ENCODE data around the gene FRMD1. TPM values are rescaled to one million over a fixed set of nuclear protein-coding genes. Genes with fewer than 3 reads are reported as not detected.

Gene FRMD1
- total RNA-seq, 1 experiment from 2014 or later = not detected

DNA sequence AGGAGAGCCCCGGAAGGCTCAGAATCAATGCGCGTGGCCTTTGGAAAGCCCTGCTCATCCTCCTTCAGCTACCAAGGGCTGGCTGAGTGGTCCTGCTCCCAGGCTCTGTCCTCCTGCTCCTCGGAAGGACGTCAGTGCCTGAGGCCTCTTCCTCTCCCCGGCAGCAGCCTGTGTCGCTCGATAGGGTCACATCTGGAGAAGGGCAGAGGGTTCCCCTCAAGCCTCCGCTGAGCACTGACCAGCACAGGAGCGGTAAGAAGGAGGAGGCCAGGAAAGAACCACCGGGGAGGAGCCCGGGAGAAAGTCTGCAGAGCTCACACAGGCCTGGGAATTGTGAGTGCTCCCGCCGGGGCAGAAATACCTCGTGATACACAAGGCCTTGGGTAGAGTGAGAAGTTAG is 60.3 kb downstream of the FRMD1 start:
- Histone ChIP-seq H3K27ac (no peak overlapping the region), H3K9me2 (ENCODE audit: insufficient read depth) (no peaks in the 10 kb centered on the region), H3K36me3 (ENCODE audit: low read depth) (no peaks in the 10 kb centered on the region), H3K9me3 (ENCODE audit: insufficient read depth, low read depth) (0 out of 2 replicates have a peak, but pooled peaks cover 4% of the 10 kb centered on the region), H3K27me3 (ENCODE audit: insufficient read depth, low read depth) (peaks cover 61% of the 10 kb centered on the region), H3K4me2 (no peak overlapping the region), H3F3A (ENCODE audit: insufficient read depth, low read depth) (no peaks in the 10 kb centered on the region), H4K20me1 (ENCODE audit: insufficient read depth) (no peaks in the 10 kb centered on the region), H3K4me3 (no peak overlapping the region), H3K4me1 (replicated peaks; ENCODE audit: insufficient read depth) (peaks cover 4% of the 10 kb centered on the region; the same call in 1 of the 2 replicates), H2AFZ (no peak overlapping the region), H3K79me2 (ENCODE audit: low read depth) (no peaks in the 10 kb centered on the region)
- CTCF ChIA-PET = no interaction called here
- no peak for DNase-seq
- intact Hi-C loops (cut with micrococcal nuclease; ENCODE audit: unreplicated experiment) = no loop called here
- no peak for TF ChIP-seq EZH2 (IDR thresholded peaks at IDR 0.05; ENCODE audit: low read depth)
- TF ChIP-seq, protein P1, sequence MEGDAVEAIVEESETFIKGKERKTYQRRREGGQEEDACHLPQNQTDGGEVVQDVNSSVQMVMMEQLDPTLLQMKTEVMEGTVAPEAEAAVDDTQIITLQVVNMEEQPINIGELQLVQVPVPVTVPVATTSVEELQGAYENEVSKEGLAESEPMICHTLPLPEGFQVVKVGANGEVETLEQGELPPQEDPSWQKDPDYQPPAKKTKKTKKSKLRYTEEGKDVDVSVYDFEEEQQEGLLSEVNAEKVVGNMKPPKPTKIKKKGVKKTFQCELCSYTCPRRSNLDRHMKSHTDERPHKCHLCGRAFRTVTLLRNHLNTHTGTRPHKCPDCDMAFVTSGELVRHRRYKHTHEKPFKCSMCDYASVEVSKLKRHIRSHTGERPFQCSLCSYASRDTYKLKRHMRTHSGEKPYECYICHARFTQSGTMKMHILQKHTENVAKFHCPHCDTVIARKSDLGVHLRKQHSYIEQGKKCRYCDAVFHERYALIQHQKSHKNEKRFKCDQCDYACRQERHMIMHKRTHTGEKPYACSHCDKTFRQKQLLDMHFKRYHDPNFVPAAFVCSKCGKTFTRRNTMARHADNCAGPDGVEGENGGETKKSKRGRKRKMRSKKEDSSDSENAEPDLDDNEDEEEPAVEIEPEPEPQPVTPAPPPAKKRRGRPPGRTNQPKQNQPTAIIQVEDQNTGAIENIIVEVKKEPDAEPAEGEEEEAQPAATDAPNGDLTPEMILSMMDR (conservative IDR thresholded peaks at IDR 0.05) = no peak
- POLR2A ChIA-PET (ENCODE audit: unreplicated experiment) = no interaction called here
- BruUV-seq (replicated peaks) = no TSS peak

DNA sequence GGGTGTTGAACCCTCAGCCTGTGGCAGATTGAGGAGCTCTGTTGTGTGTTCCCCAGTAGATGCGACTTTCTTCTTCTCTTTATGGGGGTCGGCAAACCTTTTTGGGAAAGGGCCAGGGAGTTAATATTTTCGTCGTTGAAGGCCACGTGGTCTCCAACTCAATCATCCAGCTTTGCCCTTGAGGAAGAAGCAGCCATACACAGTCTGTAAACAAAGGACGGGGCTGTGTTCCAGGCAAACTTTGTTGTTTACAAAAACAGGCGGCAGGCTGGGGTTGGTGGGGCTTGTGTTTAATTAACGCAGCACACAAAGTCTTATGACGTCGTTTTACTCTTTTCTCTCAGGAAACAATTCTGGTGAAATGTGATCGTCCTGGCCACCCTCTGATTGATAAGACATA is 61.4 kb downstream of the FRMD1 start:
- H3K27me3 ChIP-seq (ENCODE audit: insufficient read depth, low read depth) = peaks cover 61% of the 10 kb centered on the region
- H3K4me2 ChIP-seq = no peak overlapping the region
- no peaks in the 10 kb centered on the region for H3K4me1 ChIP-seq (replicated peaks; ENCODE audit: insufficient read depth)
- no peak overlapping the region for H3K4me3 ChIP-seq
- H4K20me1 ChIP-seq (ENCODE audit: insufficient read depth) = no peaks in the 10 kb centered on the region
- TF ChIP-seq, protein P1 (conservative IDR thresholded peaks at IDR 0.05) = no peak
- TF ChIP-seq EZH2 (IDR thresholded peaks at IDR 0.05; ENCODE audit: low read depth) = no peak
- BruUV-seq (replicated peaks) = no TSS peak
- intact Hi-C loops (cut with micrococcal nuclease; ENCODE audit: unreplicated experiment) = no loop called here
- H3K27ac ChIP-seq = no peak overlapping the region
- DNase-seq = no peak
- no peak overlapping the region for H2AFZ ChIP-seq
- no peaks in the 10 kb centered on the region for H3K9me2 ChIP-seq (ENCODE audit: insufficient read depth)
- H3F3A ChIP-seq (ENCODE audit: insufficient read depth, low read depth) = no peaks in the 10 kb centered on the region
- 0 out of 2 replicates have a peak, but pooled peaks cover 4% of the 10 kb centered on the region for H3K9me3 ChIP-seq (ENCODE audit: insufficient read depth, low read depth)
- no peaks in the 10 kb centered on the region for H3K79me2 ChIP-seq (ENCODE audit: low read depth)
- ChIA-PET CTCF (no interaction called here), POLR2A (ENCODE audit: unreplicated experiment) (no interaction called here)
- H3K36me3 ChIP-seq (ENCODE audit: low read depth) = no peaks in the 10 kb centered on the region

DNA sequence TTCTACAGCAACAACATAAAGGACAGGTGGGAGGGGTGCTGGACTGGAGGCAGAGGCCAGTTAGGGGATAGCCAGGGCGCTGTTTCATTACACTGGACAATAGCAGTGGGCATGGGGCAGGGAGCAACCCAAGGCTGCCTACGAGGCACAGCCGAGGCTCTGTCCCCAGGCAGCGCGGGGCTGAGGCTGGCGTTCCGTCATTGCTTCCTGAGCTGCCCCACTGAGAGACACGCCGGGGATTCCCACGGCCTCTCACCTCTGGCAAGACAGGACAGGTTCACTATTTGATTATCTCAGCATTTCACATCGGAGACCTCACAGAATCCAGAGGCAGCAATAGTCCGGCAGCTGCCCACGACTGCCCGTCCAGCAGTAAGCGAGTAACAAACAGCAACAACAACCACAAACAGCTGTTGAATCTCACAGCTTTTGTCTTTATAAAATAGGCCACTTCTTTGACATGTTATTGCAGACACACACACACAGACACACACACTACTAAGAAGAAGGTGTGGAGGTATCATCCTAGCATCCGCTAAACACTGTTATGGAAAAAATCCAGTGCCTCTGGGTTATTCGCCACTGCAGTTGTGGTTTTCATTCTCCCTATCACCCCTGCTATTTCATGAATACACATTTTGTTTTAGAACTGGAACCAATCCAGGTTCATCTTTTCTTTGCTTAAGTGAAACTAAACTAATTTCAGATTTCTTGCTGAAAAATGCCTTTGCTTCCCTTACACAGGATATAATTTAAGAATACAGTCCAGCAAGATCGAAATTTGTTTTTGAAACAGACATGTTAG is 62.1 kb downstream of the FRMD1 start:
- POLR2A ChIA-PET (ENCODE audit: unreplicated experiment) = no interaction called here
- no peaks in the 10 kb centered on the region for H3K36me3 ChIP-seq (ENCODE audit: low read depth)
- H3K4me2 ChIP-seq = no peak overlapping the region
- no peak overlapping the region for H2AFZ ChIP-seq
- H3K9me3 ChIP-seq (ENCODE audit: insufficient read depth, low read depth) = peaks cover 9% of the 10 kb centered on the region; the same call in 1 of the 2 replicates
- CTCF ChIA-PET = no interaction called here
- no TSS peak for BruUV-seq (replicated peaks)
- no peaks in the 10 kb centered on the region for H3K9me2 ChIP-seq (ENCODE audit: insufficient read depth)
- H3K4me3 ChIP-seq = no peak overlapping the region
- H4K20me1 ChIP-seq (ENCODE audit: insufficient read depth) = no peaks in the 10 kb centered on the region
- H3K79me2 ChIP-seq (ENCODE audit: low read depth) = no peaks in the 10 kb centered on the region
- peaks cover 65% of the 10 kb centered on the region for H3K27me3 ChIP-seq (ENCODE audit: insufficient read depth, low read depth)
- no peak for DNase-seq
- H3K27ac ChIP-seq = no peak overlapping the region
- no peaks in the 10 kb centered on the region for H3K4me1 ChIP-seq (replicated peaks; ENCODE audit: insufficient read depth)
- TF ChIP-seq, protein P1 (conservative IDR thresholded peaks at IDR 0.05) = no peak
- TF ChIP-seq EZH2 (IDR thresholded peaks at IDR 0.05; ENCODE audit: low read depth) = no peak
- H3F3A ChIP-seq (ENCODE audit: insufficient read depth, low read depth) = no peaks in the 10 kb centered on the region
- intact Hi-C loops (cut with micrococcal nuclease; ENCODE audit: unreplicated experiment) = no loop called here

All from PC-9 (cell line).